BLaER1 treated with 17β-estradiol and CSF1 and Interleukin-3, amounts not matched to agents 10 nM and 100 nM (cell line): ENCODE measurements around the gene DCC.

ENCODE experiments used
- H3K27ac ChIP-seq, 11 experiments: shearing (Covaris generic); formaldehyde crosslinking; 2 replicates each; pipeline ENCODE4 v1.8.1; 2022
- H3K27me3 ChIP-seq, 11 experiments: shearing (Covaris generic); formaldehyde crosslinking; 2 replicates each; pipeline ENCODE4 v1.8.1; 2022
- H3K36me3 ChIP-seq, 11 experiments: shearing (Covaris generic); formaldehyde crosslinking; 2 replicates each; pipeline ENCODE4 v1.8.1; 2022
- H3K4me1 ChIP-seq, 10 experiments: shearing (Covaris generic); formaldehyde crosslinking; 2 replicates each; pipeline ENCODE4 v1.8.1; 2022
- H3K4me2 ChIP-seq, 11 experiments: shearing (Covaris generic); formaldehyde crosslinking; 2 replicates each; pipeline ENCODE4 v1.8.1; 2022
- H3K4me3 ChIP-seq, 10 experiments: shearing (Covaris generic); formaldehyde crosslinking; 2 replicates each; pipeline ENCODE4 v1.8.1; 2022
- H3K9ac ChIP-seq, 11 experiments: shearing (Covaris generic); formaldehyde crosslinking; 2 replicates each; pipeline ENCODE4 v1.8.1; 2022
- H3K9me3 ChIP-seq, 11 experiments: shearing (Covaris generic); formaldehyde crosslinking; replicated peaks in 1 of 11; 2 replicates each; pipeline ENCODE4 v1.8.1; 2022
- H4K20me1 ChIP-seq, 11 experiments: shearing (Covaris generic); formaldehyde crosslinking; 2 replicates each; pipeline ENCODE4 v1.8.1; 2022
- Cebpa-rat ChIP-seq, 11 experiments: shearing (Covaris generic); IDR thresholded peaks; 2 replicates each; pipeline ENCODE4 v1.8.1; 2022

The DCC gene

DNA sequence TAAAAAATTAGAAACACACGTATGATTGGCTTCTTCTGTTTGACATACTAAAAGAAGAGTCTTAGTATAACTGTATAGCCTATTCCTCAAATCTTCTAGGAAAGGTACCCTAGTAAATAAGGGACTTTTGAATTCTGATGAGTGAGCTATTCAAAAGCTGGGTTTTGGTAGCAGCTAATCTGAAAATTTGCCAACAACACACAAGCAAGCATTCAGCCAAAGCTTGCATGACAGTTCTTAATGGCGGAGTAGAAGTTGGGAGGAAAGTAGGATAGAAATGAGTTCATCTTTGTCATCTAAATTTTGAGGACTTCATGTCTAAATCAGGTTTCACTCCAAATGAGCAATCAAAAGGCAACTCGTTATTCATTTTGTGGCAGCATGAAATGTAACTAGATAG lies 1071.5 kb downstream of the DCC start:
- no peak overlapping the region for H3K4me3 ChIP-seq
- no peaks in the 10 kb centered on the region for H4K20me1 ChIP-seq
- no peak overlapping the region for H3K4me2 ChIP-seq
- no peaks in the 10 kb centered on the region for H3K36me3 ChIP-seq
- TF ChIP-seq Cebpa-rat (IDR thresholded peaks at IDR 0.05) = no peak
- no peak overlapping the region for H3K9ac ChIP-seq
- no peak overlapping the region for H3K27ac ChIP-seq
- H3K9me3 ChIP-seq = no peaks in the 10 kb centered on the region
- peaks cover 0 to 8% (median 5%) of the 10 kb centered on the region in 10 experiments; a peak in 6 of 20 replicates for H3K4me1 ChIP-seq
- H3K27me3 ChIP-seq = peaks cover 0 to 4% (median 0%) of the 10 kb centered on the region in 11 experiments; a peak in 2 of 22 replicates

DNA sequence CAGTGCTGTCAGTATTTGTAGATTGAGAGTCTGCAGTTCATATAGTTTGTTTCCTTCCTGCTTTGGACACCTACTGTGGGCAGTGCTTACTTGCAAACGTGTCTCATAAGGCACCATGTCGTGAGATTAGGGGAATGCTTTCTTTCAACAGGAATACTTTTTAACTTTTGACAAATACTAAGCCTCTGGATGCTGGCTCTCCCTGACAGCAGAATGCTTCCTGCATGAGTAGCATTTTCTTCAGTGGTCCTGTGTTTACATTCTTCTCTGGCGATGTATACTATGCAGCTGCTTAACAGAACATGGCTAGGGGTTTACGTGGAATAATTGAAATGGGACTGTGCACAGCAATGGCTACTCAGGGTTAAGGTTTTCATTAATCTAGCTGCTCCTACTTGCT lies 1077.0 kb downstream of the DCC start:
- Histone ChIP-seq H3K9ac (no peak overlapping the region), H3K27me3 (no peaks in the 10 kb centered on the region), H3K36me3 (no peaks in the 10 kb centered on the region), H3K4me3 (no peak overlapping the region), H3K9me3 (no peaks in the 10 kb centered on the region), H4K20me1 (no peaks in the 10 kb centered on the region), H3K4me2 (no peak overlapping the region), H3K4me1 (no peaks in the 10 kb centered on the region), H3K27ac (no peak overlapping the region)
- TF ChIP-seq Cebpa-rat (IDR thresholded peaks at IDR 0.05) = no peak

DNA sequence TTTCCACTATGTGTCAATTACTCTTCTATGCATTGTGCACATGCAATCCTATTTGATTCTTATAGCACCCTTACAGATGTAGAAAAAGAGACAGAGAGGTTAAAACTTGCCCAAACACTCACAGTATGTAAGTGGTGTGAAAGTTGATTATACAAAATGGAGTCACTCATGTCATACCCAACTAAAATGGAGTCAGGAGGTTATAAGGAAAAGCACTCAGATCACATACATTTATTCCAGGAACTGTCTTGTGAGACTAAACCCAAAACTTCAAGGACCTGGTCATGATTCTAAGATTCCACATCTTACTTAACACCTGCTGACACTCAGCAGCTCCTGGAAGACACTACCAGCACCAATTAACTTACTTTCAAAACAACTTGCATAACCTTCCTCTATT lies 1081.9 kb downstream of the DCC start:
- no peaks in the 10 kb centered on the region for H3K36me3 ChIP-seq
- no peak overlapping the region for H3K4me3 ChIP-seq
- no peaks in the 10 kb centered on the region for H3K4me1 ChIP-seq
- no peak overlapping the region for H3K9ac ChIP-seq
- no peaks in the 10 kb centered on the region for H3K27me3 ChIP-seq
- TF ChIP-seq Cebpa-rat (IDR thresholded peaks at IDR 0.05) = no peak
- no peaks in the 10 kb centered on the region for H3K9me3 ChIP-seq
- no peaks in the 10 kb centered on the region for H4K20me1 ChIP-seq
- no peak overlapping the region for H3K4me2 ChIP-seq
- H3K27ac ChIP-seq = no peak overlapping the region

DNA sequence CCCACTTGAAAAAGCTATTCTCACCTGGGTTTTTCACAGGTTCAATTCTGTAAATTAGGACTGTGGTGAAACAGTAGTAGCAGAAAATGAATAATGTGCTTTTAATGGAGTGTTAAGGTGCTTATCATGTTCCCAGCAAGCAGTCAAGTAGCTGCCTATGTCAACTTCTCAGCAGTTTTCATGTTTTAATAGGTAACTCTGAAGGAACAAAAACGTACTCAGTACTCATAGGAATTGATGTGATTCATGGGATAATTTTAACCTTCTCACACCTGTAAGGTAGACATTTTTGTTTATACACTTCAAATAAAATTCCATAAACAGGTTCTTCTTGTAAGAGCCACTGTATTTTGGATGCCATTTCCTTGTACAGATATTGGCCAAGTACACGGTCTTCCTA lies 1082.9 kb downstream of the DCC start:
- H3K36me3 ChIP-seq = no peaks in the 10 kb centered on the region
- no peak overlapping the region for H3K27ac ChIP-seq
- H3K4me2 ChIP-seq = no peak overlapping the region
- no peaks in the 10 kb centered on the region for H3K9me3 ChIP-seq
- TF ChIP-seq Cebpa-rat (IDR thresholded peaks at IDR 0.05) = no peak
- no peaks in the 10 kb centered on the region for H4K20me1 ChIP-seq
- no peaks in the 10 kb centered on the region for H3K27me3 ChIP-seq
- H3K4me1 ChIP-seq = no peaks in the 10 kb centered on the region
- H3K9ac ChIP-seq = no peak overlapping the region
- H3K4me3 ChIP-seq = no peak overlapping the region

DNA sequence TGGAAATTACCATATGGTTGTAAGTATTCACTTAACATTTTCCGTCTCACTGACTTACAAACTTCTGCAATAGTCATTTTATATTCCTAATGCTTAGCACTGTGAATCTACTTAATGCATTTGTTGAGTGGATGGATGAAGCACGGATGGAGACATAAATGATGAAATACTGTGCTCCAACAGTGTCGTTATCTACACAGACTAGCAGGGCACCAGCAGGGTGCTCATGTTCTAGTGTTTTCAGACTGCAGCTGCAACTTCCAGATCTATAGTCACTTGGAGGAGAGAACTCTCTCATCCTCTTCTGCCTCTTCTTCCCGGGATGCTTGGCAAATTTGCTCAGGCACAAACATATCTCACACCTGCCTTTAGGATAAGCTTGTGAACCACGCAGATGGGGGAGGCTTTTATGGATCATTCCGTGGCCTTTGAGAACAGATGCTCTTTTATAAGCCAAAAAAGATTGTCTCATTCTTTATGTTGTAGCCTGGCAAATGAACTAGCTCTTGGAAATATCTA lies 1086.7 kb downstream of the DCC start:
- no peaks in the 10 kb centered on the region for H3K27me3 ChIP-seq
- H3K9me3 ChIP-seq = no peaks in the 10 kb centered on the region
- no peak overlapping the region for H3K9ac ChIP-seq
- no peak overlapping the region for H3K27ac ChIP-seq
- no peaks in the 10 kb centered on the region for H3K4me1 ChIP-seq
- H3K4me3 ChIP-seq = no peak overlapping the region
- no peaks in the 10 kb centered on the region for H4K20me1 ChIP-seq
- no peaks in the 10 kb centered on the region for H3K36me3 ChIP-seq
- H3K4me2 ChIP-seq = no peak overlapping the region
- TF ChIP-seq Cebpa-rat (IDR thresholded peaks at IDR 0.05) = no peak

DNA sequence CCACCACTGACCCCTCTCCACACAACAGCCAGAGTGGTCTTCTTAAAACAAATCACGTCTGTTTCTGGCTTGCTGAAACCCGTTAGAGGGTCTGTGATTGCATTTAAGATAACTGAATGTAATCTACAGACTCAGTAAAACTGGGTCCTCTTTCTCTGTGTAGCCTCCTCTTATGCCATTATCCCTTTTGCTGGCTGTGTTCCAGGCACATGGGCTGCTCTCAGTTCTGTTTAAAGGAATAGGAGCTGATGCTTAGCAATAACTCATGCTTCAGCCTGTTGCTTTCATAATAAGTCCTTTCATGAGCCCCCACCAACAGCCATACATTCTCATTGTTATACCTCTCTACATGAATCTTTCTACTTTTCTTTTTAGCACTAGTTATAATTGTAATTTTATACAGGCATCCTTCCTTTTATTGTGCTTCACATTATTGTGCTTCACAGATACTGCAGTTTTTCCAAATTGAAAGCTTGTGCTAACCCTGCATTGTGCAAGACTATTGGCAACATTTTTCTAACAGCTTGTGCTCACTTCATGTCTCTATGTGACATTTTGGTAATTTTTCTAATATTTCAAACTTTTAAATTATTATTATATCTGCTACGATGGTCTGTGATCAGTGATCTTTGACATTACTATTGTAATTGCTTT lies 1101.9 kb downstream of the DCC start:
- TF ChIP-seq Cebpa-rat (IDR thresholded peaks at IDR 0.05) = no peak
- no peaks in the 10 kb centered on the region for H3K27me3 ChIP-seq
- H3K9me3 ChIP-seq = peaks cover 0 to under 1% (median 0%) of the 10 kb centered on the region in 11 experiments; a peak in 1 of 22 replicates
- H3K9ac ChIP-seq = no peak overlapping the region
- no peak overlapping the region for H3K4me3 ChIP-seq
- no peak overlapping the region for H3K27ac ChIP-seq
- H3K36me3 ChIP-seq = no peaks in the 10 kb centered on the region
- H3K4me1 ChIP-seq = peaks cover 0 to 7% (median 6%) of the 10 kb centered on the region in 10 experiments; a peak in 3 of 20 replicates
- H4K20me1 ChIP-seq = no peaks in the 10 kb centered on the region
- H3K4me2 ChIP-seq = no peak overlapping the region

DNA sequence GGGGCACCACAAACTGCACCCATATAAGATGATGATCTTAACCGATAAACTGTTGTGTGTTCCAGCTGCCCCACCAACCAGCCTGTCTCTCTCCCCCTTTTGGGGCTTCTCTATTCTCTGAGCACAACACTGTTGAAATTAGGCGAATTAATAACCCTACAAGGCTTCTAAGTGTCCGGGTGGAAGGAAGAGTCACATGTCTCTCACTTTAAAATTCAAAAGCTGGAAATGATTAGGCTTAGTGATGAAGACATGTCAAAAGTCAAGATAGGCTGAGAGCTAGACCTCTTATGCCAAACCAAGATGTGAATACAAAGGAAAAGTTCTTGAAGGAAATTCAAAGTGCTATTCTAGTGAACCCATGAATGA lies 1102.4 kb downstream of the DCC start:
- Histone ChIP-seq H3K36me3 (no peaks in the 10 kb centered on the region), H3K27ac (no peak overlapping the region), H4K20me1 (no peaks in the 10 kb centered on the region), H3K27me3 (no peaks in the 10 kb centered on the region), H3K4me3 (no peak overlapping the region), H3K9ac (no peak overlapping the region), H3K4me1 (peaks cover 0 to 7% (median 6%) of the 10 kb centered on the region in 10 experiments; a peak in 3 of 20 replicates), H3K9me3 (no peaks in the 10 kb centered on the region), H3K4me2 (no peak overlapping the region)
- no peak for TF ChIP-seq Cebpa-rat (IDR thresholded peaks at IDR 0.05)

DNA sequence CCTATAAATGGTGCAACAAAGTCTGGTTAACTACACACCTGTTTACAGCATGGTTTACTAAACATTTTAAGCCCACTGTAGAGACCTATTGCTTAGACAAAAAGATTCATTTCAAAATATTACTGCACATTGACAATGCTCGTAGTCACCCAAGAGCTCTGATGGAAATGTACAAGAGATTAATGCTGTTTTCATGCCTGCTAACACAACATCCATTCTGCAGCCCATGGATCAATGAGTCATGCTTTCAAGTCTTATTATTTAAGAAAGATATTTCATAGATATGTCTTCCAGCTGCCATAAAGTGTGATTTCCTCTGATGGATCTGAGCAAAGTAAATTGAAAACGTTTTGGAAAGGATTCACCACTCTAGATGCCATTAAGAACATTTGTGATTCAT lies 1103.3 kb downstream of the DCC start:
- no peak for TF ChIP-seq Cebpa-rat (IDR thresholded peaks at IDR 0.05)
- Histone ChIP-seq H3K4me1 (no peaks in the 10 kb centered on the region), H3K27me3 (no peaks in the 10 kb centered on the region), H3K36me3 (no peaks in the 10 kb centered on the region), H3K9ac (no peak overlapping the region), H4K20me1 (no peaks in the 10 kb centered on the region), H3K9me3 (no peaks in the 10 kb centered on the region), H3K4me3 (no peak overlapping the region), H3K4me2 (no peak overlapping the region), H3K27ac (no peak overlapping the region)

DNA sequence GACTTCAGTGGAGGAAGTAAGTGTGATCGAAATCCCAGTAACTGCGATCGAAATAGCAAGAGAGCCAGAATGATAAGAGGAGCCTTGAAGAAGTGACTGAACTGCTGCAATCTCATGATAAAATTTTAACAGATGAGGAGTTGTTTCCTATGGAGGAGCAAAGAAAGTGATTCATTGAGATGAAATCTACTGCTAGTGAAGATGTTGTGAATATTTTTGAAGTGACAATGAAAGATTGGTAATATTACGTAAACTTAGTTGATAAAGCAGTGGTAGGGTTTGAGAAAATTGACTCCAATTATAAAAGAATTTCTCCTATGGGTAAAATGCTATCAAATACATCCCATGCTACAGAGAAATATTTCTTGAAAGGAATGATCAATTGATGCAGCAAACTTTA lies 1103.8 kb downstream of the DCC start:
- no peak overlapping the region for H3K4me2 ChIP-seq
- H3K9ac ChIP-seq = no peak overlapping the region
- no peaks in the 10 kb centered on the region for H4K20me1 ChIP-seq
- no peaks in the 10 kb centered on the region for H3K4me1 ChIP-seq
- H3K27me3 ChIP-seq = no peaks in the 10 kb centered on the region
- TF ChIP-seq Cebpa-rat (IDR thresholded peaks at IDR 0.05) = no peak
- H3K4me3 ChIP-seq = no peak overlapping the region
- H3K9me3 ChIP-seq = no peaks in the 10 kb centered on the region
- no peak overlapping the region for H3K27ac ChIP-seq
- no peaks in the 10 kb centered on the region for H3K36me3 ChIP-seq

DNA sequence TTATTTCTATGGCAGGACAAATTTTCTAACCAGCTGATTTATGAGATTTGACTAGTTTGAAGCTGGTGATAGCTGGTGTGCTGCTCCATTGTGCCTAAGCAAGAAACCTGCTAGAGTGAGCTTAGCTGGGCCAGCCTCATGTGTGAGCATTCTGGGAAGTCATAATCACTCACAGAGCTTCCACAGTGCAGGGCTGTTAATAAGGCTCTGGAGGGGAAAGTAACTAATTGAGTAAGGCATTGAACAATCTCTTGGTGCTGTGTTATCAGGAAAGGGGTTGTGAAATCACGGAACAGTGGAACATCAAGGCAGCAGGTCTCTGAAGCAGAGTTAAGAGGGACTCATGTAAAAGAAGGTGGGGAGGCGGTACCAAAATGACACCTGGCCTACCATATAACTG lies 1111.9 kb downstream of the DCC start:
- no peak for TF ChIP-seq Cebpa-rat (IDR thresholded peaks at IDR 0.05)
- Histone ChIP-seq H3K4me2 (no peak overlapping the region), H3K36me3 (no peaks in the 10 kb centered on the region), H4K20me1 (no peaks in the 10 kb centered on the region), H3K9me3 (no peaks in the 10 kb centered on the region), H3K27ac (no peak overlapping the region), H3K4me3 (no peak overlapping the region), H3K4me1 (no peaks in the 10 kb centered on the region), H3K27me3 (no peaks in the 10 kb centered on the region), H3K9ac (no peak overlapping the region)
